Stimulated activated CD4-positive, alpha-beta T cell treated with anti-CD3 and anti-CD28 coated beads, Interleukin-1b, Interleukin-23, amount 100 ng/mL, for 4 hours (primary cell): ENCODE results near the gene MRPL16.
A peak's percentile ranks its signal among the peaks of the same experiment; 100 is the strongest.
"Not testable (repeated sequence)": the region's sequence is repeated elsewhere in the genome, so short reads cannot be mapped to it uniquely, and the experiment has no call there.

Source experiments
- DNase-seq, 2 donors: peaks; one replicate each; pipeline ENCODE4 v3.0.0-alpha.2; 2020; ENCODE audit warnings: low read depth in 2 of 2

Gene MRPL16

GRCh38 chr11:59812220-59812619 is 1.6 kb upstream of the MRPL16 start:
- DNase-seq: no peak

- no peak for DNase-seq
Measured at GRCh38 chr11:59810911-59811259, 307 bp upstream of the MRPL16 start.

- no peak for DNase-seq
Measured at GRCh38 chr11:59807047-59807610, 3.4 kb downstream of the MRPL16 start.

- no peak for DNase-seq
Measured at GRCh38 chr11:59804061-59804460, 6.5 kb downstream of the MRPL16 start.

GRCh38 chr11:59802639-59803176 is 7.9 kb downstream of the MRPL16 start:
- peak in 1 of 2 donors; percentile 44 for DNase-seq

- no peak for DNase-seq
Measured at GRCh38 chr11:59801981-59802638, 8.5 kb downstream of the MRPL16 start.

- no peak for DNase-seq
Measured at GRCh38 chr11:59801160-59801706, 9.3 kb downstream of the MRPL16 start.

GRCh38 chr11:59800390-59801025 is 10.1 kb downstream of the MRPL16 start:
- DNase-seq: no peak

GRCh38 chr11:59794417-59794816 is 16.2 kb downstream of the MRPL16 start:
- DNase-seq: no peak

- DNase-seq: no peak
Measured at GRCh38 chr11:59792507-59792906, 18.1 kb downstream of the MRPL16 start.

GRCh38 chr11:59791639-59792038 is 18.9 kb downstream of the MRPL16 start:
- no peak for DNase-seq

- DNase-seq: no peak
Measured at GRCh38 chr11:59787816-59788215, 22.8 kb downstream of the MRPL16 start.

GRCh38 chr11:59787255-59787588 is 23.4 kb downstream of the MRPL16 start:
- no peak for DNase-seq

- no peak for DNase-seq
Measured at GRCh38 chr11:59785818-59786217, 24.8 kb downstream of the MRPL16 start.

- not testable (repeated sequence) for DNase-seq
Measured at GRCh38 chr11:59784441-59784840, 26.1 kb downstream of the MRPL16 start.

- DNase-seq: no peak
Measured at GRCh38 chr11:59783632-59784090, 26.9 kb downstream of the MRPL16 start.

GRCh38 chr11:59782080-59782479 is 28.5 kb downstream of the MRPL16 start:
- DNase-seq: no peak

GRCh38 chr11:59779487-59779886 is 31.1 kb downstream of the MRPL16 start:
- DNase-seq: no peak

GRCh38 chr11:59778122-59778521 is 32.5 kb downstream of the MRPL16 start:
- DNase-seq: no peak

- DNase-seq: no peak
Measured at GRCh38 chr11:59777104-59777503, 33.5 kb downstream of the MRPL16 start.

GRCh38 chr11:59776210-59777066 is 34.1 kb downstream of the MRPL16 start:
- no peak for DNase-seq

- no peak for DNase-seq
Measured at GRCh38 chr11:59773083-59773440, 37.5 kb downstream of the MRPL16 start.
